Endodermal cell (in vitro differentiated cells): Measurements from ENCODE around the gene FLOT2. TPM values are rescaled to one million over a fixed set of nuclear protein-coding genes. Genes with fewer than 3 reads are reported as not detected.
A peak's percentile ranks its signal among the peaks of the same experiment; 100 is the strongest.

ENCODE experiments used
- DNase-seq: peaks from one replicate; pipeline ENCODE4 v3.0.0-alpha.2; 2017
- H3K27ac ChIP-seq: 2 replicates; pipeline ENCODE4 v1.5.1; 2013; ENCODE audit warnings: mild to moderate bottlenecking, low read depth, low read length, moderate library complexity
- H3K27me3 ChIP-seq: 2 replicates; pipeline ENCODE4 v1.6.1; 2013; ENCODE audit warnings: mild to moderate bottlenecking, low read length, moderate library complexity; ENCODE audit not compliant: insufficient read depth, control insufficient read depth, poor library complexity, severe bottlenecking
- H3K36me3 ChIP-seq: 2 replicates; pipeline ENCODE4 v1.7.0; 2013; ENCODE audit warnings: mild to moderate bottlenecking, low read length, moderate library complexity; ENCODE audit not compliant: control insufficient read depth, insufficient read depth
- H3K4me1 ChIP-seq: one replicate; pipeline ENCODE4 v1.7.0; 2013; ENCODE audit warnings: low read length; ENCODE audit not compliant: control insufficient read depth, insufficient read depth
- H3K4me3 ChIP-seq: 2 replicates; pipeline ENCODE4 v1.5.1; 2013; ENCODE audit warnings: mild to moderate bottlenecking, low read length, moderate library complexity
- H3K9ac ChIP-seq: 2 replicates; pipeline ENCODE4 v1.6.1; 2013; ENCODE audit warnings: mild to moderate bottlenecking, low read length, moderate library complexity; ENCODE audit not compliant: poor library complexity, severe bottlenecking; ENCODE audit errors: extremely low read depth
- H3K9me3 ChIP-seq: 2 replicates; pipeline ENCODE4 v1.6.1; 2013; ENCODE audit warnings: mild to moderate bottlenecking, low read length, moderate library complexity; ENCODE audit not compliant: control insufficient read depth
- H3K27ac Mint-ChIP-seq: 2 replicates; pipeline ENCODE4 v1.8.0; 2020; ENCODE audit warnings: mixed read lengths
- H3K27me3 Mint-ChIP-seq: 2 replicates; pipeline ENCODE4 v1.8.0; 2021; ENCODE audit warnings: mild to moderate bottlenecking, mixed read lengths; ENCODE audit not compliant: insufficient read depth
- H3K36me3 Mint-ChIP-seq: 2 replicates; pipeline ENCODE4 v1.8.0; 2020; ENCODE audit warnings: low read depth, mixed read lengths
- H3K4me1 Mint-ChIP-seq: 2 replicates; pipeline ENCODE4 v1.8.0; 2020; ENCODE audit warnings: mixed read lengths
- H3K4me3 Mint-ChIP-seq: 2 replicates; pipeline ENCODE4 v1.8.0; 2020; ENCODE audit warnings: mild to moderate bottlenecking, moderate library complexity, mixed read lengths
- H3K9me3 Mint-ChIP-seq: 2 replicates; pipeline ENCODE4 v1.8.0; 2020; ENCODE audit warnings: mild to moderate bottlenecking, mixed read lengths
- CTCF ChIP-seq: fragments of 200-600 bp; sonication (generic); conservative IDR thresholded peaks from 2 replicates; pipeline ENCODE4 v1.5.0; 2021; ENCODE audit warnings: antibody characterized with exemption, mild to moderate bottlenecking
- WGBS, 2 experiments: methylation state at CpG; one replicate each; pipeline versions ENCODE4 v1.1.5 to v1.1.7; 2013; ENCODE audit warnings: missing lambda C conversion rate in 2 of 2, mixed read lengths in 1 of 2; ENCODE audit not compliant: insufficient coverage in 1 of 2, insufficient read length in 1 of 2; 5-methylcytosine and 5-hydroxymethylcytosine counted together
- total RNA-seq, 2 donors: library from RNA; stranded (reverse); fragmentation: NEBNext Ultra II Directional in 1 of 2; extraction: Animal tissue kit (Norgen Biotek cat#: 25700) in 1 of 2; gene quantifications; 2 replicates in 1 of 2; 3 replicates in 1 of 2; pipeline ENCODE4 v1.2.1, GENCODE V29; 2021

The FLOT2 gene
- total RNA-seq, 2 donors from 2014 or later, result 195 to 215 TPM

GRCh38 chr17:28898527-28898955, 1.0 kb upstream of the FLOT2 start:
- Histone ChIP-seq H3K27ac (no peak overlapping the region), H3K9ac (no peak overlapping the region), H3K9me3 (no peaks in the 10 kb centered on the region), H3K4me1 (no peaks in the 10 kb centered on the region), H3K36me3 (peaks cover 26% of the 10 kb centered on the region), H3K27me3 (no peaks in the 10 kb centered on the region), H3K4me3 (no peak overlapping the region)
- WGBS, 2 experiments, result 86 to 90% methylated on average over 4 to 12 of the region's 12 CpGs
- no peak overlapping the region for H3K27ac Mint-ChIP-seq
- peaks cover 19% of the 10 kb centered on the region for H3K4me1 Mint-ChIP-seq
- peaks cover 18% of the 10 kb centered on the region for H3K36me3 Mint-ChIP-seq
- DNase-seq, result peak; percentile 55
- H3K9me3 Mint-ChIP-seq, result no peaks in the 10 kb centered on the region
- H3K4me3 Mint-ChIP-seq, result no peak overlapping the region
- H3K27me3 Mint-ChIP-seq, result no peaks in the 10 kb centered on the region
- TF ChIP-seq CTCF, result no peak

GRCh38 chr17:28897769-28898526, 415 bp upstream of the FLOT2 start:
- 42 to 56% methylated on average over 17 to 23 of the region's 23 CpGs for WGBS, 2 experiments
- peak overlapping the region; percentile 90 for H3K4me3 Mint-ChIP-seq
- no peak for TF ChIP-seq CTCF
- no peaks in the 10 kb centered on the region for H3K27me3 Mint-ChIP-seq
- Histone ChIP-seq H3K9me3 (no peaks in the 10 kb centered on the region), H3K27ac (no peak overlapping the region), H3K4me3 (peak overlapping the region; percentile 87), H3K9ac (no peak overlapping the region), H3K36me3 (peaks cover 32% of the 10 kb centered on the region), H3K4me1 (no peaks in the 10 kb centered on the region), H3K27me3 (no peaks in the 10 kb centered on the region)
- H3K9me3 Mint-ChIP-seq, result no peaks in the 10 kb centered on the region
- peak overlapping the region; percentile 87 for H3K27ac Mint-ChIP-seq
- peaks cover 21% of the 10 kb centered on the region for H3K36me3 Mint-ChIP-seq
- peaks cover 19% of the 10 kb centered on the region for H3K4me1 Mint-ChIP-seq
- peak; percentile 45 for DNase-seq

- TF ChIP-seq CTCF, result no peak
- H3K9me3 Mint-ChIP-seq, result no peaks in the 10 kb centered on the region
- DNase-seq, result no peak
- Histone ChIP-seq H3K4me1 (no peaks in the 10 kb centered on the region), H3K27ac (no peak overlapping the region), H3K9ac (peak overlapping the region; percentile 59), H3K36me3 (peaks cover 39% of the 10 kb centered on the region), H3K27me3 (no peaks in the 10 kb centered on the region), H3K4me3 (peak overlapping the region; percentile 87), H3K9me3 (no peaks in the 10 kb centered on the region)
- no peaks in the 10 kb centered on the region for H3K27me3 Mint-ChIP-seq
- peaks cover 28% of the 10 kb centered on the region for H3K36me3 Mint-ChIP-seq
- peaks cover 13% of the 10 kb centered on the region for H3K4me1 Mint-ChIP-seq
- WGBS, 2 experiments, result 4 to 6% methylated on average over 4 to 5 of the region's 5 CpGs
- H3K27ac Mint-ChIP-seq, result peak overlapping the region; percentile 85
- peak overlapping the region; percentile 90 for H3K4me3 Mint-ChIP-seq
Measured at GRCh38 chr17:28896491-28896883, 1.0 kb downstream of the FLOT2 start.
